HG03139 (cell line): Measurements from ENCODE around the gene MYDGF.

Experiments used
- ATAC-seq: cut with Tn5 transposase; IDR thresholded peaks from one replicate; pipeline ENCODE4 v1.9.1; 2021; ENCODE audit not compliant: unreplicated experiment

The MYDGF gene

DNA sequence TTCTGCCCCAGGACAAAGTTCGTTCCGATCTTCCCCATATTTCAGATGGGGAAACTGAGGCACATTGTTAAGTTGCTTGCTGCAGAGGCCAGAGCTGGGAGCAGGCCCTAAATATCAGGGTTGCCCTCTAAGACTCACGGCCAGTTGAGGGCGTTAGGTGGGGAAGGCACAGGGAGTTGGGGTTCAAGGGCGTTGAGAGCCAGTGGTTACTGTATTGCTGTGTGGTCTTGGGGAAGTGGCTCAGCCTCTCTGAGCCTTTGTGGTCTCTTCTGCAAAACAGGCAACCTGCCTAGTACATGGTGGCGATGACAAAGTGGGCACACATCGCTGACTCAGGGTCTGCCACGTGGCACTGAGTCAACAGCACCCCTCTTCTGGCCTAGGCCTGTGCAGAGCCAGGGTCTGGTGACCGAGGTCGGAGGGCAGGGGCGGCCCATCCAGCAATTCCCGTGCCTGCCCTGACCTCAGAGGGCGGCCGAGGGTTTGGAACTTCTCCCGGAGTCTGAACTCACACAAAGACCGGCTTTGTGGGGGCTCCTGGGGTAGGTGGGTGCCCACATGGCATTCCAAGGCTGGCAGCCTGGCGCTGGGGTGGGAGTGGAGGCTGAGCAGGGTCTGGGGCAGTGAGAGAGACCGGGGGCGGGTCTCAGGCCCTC lies 20.6 kb downstream of the MYDGF start:
- no peak for ATAC-seq

DNA sequence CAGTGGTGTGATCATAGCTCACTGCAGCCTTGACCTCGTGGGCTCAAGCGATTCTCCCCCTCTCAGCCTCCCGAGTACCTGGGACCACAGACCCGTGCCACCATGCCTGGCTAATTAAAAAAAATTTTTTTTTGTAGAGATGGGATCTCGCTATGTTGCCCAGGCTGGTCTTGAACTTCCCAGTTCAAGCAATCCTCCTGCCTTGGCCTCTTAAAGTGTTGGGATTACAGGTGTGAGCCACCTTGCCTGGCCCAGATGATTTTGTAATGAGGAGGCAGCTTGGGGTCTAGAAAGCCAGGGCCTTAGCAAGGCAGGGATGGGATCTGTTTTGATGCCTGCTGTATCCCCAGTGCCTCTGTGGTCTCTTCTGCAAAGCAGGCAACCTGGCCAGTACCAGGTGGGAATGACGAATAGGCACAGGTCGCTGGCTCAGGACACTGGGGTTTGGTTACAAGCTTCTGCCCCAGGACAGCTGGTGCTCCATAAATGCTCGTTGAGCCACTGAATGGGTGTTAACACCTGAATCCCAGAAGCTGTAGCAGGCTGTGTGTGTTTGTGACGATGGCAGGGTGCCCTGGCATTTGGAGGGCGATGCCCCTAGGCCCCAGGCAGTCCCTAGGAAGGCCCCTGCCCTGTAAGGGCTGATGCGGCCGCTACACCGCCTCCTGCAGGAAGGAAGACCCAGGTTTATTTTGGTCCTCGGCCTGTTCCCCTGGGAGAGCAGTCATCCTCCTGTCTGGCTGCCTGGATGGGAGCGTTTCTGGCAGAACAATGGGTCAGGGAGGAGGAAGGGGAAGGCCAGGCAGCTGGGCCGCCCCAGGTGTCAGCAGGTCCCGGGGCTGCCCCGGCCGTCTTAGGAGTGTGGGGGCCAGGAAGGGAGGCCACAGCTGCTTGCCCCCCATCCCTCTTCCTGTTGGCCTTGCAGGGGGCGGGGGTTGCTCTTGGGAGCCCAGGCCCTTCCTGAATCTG lies 22.2 kb downstream of the MYDGF start:
- ATAC-seq, result no peak

DNA sequence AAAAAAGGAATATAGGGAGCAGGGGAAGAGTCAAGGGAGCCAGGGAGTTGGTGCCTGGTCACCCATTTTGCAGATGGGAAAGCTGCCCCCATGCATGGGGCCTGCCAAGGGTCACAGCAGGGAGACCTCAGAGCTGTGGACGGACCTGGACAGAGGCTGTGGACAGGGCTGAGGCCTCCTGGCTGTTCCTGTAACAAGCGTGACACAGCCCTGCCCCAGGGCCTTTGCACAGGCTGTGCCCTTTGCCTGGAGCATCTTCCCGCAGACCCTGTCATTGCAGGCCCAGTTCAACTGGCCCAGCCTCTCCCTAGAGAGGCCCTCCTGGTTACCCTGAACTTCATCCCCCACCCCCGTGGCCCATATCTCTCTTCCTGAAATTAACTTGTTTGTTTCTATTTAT lies 24.4 kb downstream of the MYDGF start:
- no peak for ATAC-seq

DNA sequence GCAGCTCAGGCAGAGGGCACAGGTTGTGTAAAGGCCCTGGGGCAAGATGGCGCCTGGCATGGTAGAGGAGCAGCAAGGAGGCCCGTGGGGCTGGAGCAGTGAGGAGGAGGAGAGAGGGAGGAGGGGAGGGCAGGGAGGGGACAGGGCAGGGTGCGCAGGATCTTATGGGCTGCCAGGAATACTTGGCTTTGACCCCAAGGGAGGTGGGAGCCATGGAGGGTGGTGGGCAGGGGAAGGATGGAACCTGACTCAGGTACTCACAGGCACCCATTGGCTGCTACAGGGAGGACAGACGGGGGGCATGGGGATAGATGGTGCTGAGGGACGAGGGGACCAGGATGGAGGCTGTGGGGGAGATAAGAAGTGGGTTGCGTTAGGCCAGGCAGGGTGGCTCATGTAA lies 27.5 kb downstream of the MYDGF start:
- no peak for ATAC-seq

DNA sequence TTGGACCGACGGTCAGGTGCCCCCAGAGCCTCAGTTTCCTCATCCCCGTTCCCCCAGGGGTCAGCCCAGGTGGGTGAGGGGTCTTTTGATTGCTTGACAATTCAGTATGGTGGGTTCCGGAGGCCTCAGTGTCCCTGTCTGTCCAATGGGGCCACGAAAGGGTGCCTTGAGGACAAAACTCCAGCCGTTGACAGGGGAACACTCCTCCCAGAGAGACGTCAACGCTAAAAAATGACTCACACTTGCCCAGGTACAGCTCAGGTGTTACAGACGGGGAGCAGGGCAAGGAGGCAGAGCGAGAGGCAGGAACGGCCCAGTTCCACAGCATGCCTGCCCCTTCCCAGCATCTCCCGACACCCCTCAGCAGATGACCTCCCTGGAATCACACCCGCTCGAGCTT lies 29.0 kb downstream of the MYDGF start:
- no peak for ATAC-seq

DNA sequence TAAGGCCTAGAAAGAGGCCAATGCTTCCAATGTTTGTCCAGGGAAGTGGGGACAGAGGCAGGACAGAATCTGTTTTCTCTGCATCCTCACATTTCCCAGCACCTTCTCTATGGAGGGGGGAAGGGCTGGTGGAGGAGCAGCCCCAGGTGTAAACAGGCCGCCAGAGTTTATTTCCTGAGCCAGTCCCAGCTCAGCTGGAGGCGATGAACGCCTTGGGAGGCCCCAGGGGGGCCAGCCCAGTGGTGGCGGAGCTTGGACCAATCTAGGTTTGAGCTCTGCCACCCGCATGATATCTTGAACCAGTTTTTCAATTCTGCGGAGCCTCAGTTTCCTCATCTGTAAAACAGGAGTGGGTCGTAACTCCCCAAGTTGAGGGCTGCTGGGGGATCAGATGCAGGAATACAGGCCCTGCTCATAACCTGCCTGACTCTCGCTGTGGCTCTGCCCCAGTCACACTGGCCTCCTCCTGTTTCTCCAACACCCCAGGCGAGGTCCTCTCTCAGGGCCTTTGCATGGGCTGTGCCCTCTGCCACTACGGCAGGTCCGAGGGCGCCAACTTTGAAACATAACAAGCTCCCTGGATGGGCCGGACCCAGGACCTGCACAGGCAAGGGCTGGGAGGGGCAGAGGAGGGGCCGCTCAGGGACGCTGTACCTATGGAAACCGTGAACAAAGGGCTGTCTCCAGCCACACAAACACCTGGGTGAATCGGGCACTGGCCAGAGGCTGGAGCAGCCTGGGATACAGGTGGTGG lies 29.7 kb downstream of the MYDGF start:
- no peak for ATAC-seq

DNA sequence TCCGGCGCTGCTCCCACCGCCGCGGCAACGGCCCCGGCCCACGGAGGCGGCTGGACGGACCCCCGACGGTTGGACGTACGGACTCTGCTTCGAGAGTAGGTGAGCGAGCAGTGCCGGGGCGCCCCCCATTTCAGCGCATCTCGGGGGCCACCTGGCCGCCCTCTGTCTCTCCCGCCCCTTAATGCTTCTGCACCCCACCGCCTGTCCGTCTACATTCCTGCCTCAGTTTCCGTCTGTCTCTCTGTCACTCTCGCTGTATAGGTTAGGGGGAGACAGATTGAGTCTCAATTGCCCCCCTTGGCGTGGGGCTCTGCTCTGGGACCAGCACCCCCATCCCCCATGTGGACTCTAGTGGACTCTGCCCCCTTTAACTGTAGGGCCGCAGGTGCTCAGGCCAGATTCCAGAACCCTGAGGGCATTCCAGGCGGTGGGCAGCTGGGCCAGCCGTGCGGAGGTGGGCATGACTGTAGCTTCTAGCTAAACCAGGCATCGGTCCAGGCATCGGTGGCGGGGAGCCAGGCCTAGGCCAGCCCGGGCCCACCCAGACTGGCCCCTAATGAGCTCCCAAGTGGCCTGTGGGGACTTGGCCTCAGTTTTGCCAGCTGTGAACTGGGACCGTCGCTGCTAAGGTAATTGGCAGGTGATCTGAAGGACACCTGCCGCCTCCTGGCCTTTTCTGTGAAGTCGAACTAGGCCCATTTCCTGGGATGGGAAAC lies 30.5 kb downstream of the MYDGF start:
- peak; percentile 14 for ATAC-seq

DNA sequence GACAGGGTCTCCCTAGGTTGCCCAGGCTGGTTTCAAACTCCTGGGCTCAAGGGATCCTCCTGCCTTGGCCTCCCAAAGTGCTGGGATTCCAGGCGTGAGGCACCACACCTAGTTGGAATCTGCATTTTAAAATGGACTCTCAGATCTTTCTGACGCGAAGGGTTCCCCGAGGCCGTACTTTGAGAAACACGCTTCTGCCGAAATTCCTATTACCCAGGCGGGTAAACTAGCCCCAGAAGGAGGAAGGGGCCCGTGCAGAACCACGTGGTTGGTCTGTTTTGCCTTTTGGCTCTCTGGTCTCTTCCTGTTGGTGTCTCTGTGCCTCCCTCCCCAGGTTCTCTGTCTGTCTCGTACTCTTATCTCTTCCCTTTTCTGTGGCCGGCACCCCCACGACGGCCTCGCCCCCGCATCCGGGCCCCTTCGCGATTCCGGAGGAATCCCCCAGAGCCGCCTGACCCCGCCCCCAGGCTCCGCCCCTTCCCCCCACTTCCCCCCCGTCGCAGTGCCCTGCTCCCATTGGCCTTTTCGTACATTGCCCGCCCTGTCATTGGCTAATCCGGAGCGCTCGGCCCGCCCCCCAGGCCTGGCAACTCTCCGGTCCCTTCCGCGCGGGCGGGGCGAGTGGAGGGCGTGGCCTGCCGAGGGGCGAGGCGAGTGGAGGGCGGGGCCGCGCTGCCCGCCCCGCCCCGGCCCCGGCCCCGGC lies 31.2 kb downstream of the MYDGF start, which contains the start of gene TNFAIP8L1:
TNFAIP8L1 (plus strand) TSS at position 689 of the 703 bp plus-strand sequence. CDS start 12,354 bp downstream, outside the sequence.
- ATAC-seq, result peak; percentile 80

DNA sequence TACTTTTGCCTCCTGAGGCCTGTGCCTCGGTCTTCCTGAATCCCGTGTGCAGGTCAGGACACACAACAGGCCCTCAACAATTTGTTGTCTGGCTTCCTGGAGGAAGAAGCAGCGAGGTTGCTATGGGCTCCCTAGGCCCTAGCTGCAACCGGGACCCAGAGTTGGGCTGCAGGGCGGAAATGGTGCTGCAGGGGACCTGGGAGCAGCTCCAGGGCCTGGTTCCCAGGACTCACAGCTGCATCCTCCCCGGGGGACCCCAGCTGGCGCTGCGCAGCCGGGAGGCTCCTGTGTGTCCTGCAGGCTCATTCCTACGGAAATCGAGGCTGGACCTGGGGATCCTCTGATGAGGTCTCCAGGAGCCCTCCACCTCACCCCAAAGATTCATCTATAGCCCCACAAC lies 31.8 kb downstream of the MYDGF start:
- ATAC-seq, result no peak

DNA sequence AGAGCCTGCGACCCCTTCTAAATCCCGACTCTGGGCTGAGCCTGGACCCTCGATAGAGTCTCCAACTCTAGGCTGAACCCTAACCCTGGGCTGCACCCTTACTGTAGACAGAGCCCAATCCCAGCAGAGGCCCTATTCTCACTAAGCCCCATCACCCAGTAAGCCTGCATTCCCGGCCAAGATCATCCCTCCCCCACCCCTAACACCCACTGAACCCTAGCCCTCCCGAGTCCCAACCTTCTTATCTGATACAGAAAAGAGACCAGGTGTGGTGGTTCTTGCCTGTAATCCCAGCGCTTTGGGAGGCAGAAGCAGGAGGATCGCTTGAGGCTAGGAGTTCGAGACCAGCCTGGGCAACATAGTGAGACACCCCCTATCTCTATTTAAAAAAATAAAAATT lies 33.4 kb downstream of the MYDGF start:
- no peak for ATAC-seq

DNA sequence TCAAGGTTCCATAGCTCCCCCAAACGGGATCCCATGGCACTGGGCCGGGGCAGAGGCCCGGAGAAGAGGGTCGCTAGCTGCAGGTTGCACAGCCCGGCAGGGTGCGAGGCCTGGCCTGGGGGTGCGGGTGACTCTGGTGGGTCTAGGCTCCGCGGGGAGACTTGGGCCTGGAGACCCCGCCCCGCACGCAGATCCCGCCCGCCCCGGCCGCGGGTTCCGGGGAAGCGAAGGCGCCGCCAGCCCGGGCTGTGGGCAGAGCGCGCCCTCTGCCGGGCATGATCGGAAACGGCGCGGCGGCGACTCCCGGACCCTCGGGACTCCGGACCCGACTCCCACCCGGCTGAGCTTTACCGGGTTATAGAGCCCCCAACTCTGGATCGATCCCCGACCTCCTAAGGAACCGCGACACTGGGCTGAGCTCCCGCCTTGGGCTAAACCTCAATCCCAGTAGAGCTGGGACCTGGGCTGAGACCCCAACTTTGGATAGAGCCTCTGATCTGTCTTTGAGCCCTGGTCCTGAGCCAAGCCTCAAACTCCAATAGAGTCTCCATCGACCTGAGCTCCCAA lies 33.9 kb downstream of the MYDGF start:
- no peak for ATAC-seq

DNA sequence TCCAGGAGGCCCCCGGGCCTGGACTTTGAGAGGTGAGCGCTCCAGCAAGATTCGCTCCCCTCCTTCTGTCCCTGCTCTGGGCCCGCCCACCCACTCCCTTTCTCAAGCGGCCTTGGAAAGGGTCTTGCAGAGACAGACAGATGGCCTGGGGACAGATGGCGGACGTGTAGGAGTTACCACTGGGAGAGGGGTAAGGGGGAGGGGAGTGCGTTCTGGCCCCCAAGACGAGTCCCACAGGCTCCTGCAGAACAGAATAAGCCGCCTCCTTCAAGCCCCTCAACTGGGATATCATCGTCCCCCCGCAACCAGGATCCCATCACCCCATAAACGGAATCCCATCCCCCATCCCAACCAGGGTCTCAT lies 34.4 kb downstream of the MYDGF start:
- ATAC-seq, result no peak

DNA sequence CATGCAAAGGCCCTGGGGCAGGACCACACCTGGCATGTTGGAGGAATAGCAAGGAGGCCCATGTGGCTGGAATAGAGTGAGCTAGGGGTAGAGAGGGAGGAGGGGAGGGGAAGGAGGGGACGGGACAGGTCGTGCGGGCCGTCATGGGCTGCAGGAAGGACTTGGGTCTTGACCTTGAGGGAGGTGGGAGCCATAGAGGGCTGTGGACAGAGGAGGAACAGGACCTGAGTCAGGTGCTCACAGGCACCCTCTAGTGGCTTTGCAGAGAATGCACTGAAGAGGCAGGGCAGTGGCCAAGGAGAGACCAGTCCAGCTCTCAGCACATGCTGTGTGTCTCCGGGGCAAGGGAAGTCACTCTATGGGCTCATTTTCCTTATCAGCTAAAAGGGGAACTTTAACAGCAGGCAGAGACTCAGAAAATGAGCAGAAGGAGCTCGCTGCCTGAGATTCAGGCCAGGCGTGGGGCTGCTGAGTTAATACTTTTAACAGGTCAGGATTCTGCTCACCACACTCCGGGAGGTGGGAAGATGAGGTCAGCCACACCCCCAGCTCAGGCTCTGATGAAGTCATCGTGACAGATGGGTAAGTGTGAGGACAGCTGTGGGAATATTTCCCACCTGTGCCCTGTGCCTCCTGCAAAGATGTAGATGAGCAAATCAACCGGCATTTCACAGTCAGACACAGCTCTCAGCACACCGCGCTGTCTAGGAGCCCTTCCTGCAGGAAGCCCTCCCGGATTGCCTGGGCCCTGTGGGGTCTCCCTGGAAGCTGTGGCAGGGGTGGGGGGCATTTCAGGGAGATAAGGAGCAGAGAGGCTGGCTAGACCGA lies 36.8 kb downstream of the MYDGF start:
- no peak for ATAC-seq

DNA sequence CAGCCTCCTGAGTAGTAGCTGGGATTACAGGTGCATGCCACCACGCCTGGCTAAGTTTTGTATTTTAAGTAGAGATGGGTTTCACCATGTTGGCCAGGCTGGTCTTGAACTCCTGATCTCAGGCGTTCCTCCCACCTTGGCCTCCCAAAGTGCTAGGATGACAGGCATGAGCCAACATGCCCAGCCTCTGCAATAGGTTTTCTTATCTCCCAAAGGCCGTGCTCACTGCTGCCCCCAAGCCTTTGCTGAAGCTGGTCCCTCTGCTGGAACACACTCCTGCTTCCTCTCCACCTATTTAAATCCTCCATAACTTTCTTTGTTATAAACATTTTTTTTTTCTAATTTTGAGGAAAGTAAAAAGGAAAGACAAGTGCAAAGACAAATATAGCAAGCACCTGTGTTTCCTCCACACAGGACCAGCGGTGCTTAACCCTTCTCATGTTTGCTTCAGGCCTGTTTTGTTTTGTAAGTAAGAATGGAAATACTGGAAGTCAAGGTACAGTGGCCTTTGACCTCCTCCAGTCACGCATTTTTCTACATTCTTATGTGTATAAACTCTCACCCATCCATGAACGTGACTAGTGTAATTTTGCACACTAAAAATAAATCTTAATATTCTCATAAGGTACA lies 45.3 kb downstream of the MYDGF start:
- ATAC-seq, result no peak

DNA sequence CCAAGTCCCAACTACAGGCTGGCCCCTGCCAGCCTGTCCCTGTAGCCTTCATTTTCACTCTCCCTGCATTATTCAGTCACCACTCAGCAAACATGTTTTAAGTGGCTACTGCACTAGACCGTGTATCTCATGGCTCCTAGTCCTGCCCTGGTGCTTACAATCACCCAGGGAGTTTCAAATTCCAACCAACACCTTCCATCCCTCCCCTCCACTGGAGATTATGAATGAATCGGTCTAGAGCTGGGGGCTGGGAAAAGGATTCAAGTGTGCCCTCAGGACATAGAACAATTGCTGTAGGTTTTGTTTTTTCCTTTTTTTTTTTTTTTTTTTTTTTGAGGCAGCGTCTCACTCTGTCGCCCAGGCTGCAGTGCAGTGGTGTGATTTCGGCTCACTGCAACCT lies 45.8 kb downstream of the MYDGF start:
- ATAC-seq, result no peak

DNA sequence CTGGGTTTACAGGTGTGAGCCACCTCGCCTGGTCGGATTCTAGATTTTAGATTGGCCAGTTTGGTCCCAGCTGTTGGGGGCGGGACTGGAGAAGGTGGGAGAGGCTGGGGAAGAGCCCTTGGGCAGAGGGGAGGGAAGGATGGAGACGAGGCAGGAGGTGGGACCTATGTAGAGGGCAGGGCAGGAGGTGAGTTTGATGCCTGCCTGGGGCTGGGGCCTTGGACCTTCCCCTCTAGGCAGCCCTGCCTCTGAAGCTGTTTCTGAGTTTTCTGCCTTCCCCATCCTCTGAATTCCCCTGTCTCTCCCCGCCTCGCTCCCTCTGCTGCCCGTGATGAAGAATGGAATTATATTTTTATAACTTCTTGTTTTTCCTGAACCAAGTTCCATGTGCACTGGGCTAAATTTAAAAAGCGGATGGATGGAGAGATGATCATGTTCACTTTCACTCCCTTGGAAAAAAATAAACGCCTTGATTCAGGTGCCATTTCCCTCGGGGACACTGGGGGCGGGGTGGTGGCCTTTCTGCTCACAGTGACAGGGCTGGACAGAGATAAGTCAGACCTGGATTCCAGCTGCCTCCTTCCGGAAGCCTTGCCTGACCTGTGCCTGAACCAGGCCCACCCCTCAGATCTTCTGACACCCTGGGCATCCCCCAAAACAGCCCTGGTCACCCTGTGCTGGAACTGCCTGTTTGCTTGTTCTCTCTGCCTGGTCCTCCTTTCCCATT lies 47.3 kb downstream of the MYDGF start:
- no peak for ATAC-seq

DNA sequence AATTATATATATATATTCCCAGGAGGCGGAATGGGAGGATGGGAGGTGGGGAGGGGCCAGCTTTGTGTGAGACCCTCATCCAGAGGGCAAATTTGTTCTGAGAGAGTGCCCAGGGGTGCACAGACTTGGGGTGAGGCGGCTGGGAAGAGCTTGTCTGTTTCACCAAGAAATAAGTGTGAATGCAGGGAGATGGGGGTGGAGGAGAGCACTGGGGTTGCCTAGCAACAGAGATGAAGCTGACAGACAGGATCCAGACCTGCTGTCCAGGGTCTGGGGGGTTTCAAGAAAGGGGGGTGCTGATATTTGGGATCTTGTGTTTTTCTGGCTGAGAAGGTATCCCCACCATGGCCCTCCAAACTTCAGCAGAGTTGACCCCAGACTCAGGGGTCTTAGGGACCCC lies 49.5 kb downstream of the MYDGF start:
- ATAC-seq, result no peak

DNA sequence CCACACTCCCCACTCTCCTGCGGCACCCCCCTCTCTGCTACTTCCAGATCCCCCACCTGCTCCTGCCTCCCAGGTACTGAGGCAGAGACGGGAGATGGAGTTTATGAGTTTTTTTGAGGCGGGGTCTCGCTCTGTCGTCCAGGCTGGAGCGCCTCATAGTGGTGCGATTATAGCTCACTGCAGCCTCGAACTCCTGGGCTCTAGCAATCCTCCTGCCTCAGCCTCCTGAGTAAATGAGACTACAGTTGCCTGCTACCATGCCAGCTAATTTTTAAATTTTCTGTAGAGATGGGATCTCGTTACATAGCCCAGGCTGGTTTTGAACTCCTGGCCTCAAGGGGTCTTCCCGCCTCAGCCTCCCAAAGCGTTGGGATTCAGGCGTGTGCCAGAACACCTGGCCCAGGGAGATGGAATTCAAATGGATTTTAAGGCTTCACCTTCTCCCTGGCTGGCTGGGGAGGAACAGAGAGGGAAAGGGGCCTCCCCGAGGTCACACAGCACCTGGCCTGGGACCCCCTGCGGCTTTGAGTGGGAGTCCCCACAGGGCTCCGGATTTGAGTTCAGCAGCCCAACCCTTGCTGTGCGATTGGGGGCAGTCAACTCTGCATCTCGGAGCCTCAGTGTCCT lies 50.4 kb downstream of the MYDGF start:
- no peak for ATAC-seq
